Measurements from ENCODE around the gene TMEM9.

DNA sequence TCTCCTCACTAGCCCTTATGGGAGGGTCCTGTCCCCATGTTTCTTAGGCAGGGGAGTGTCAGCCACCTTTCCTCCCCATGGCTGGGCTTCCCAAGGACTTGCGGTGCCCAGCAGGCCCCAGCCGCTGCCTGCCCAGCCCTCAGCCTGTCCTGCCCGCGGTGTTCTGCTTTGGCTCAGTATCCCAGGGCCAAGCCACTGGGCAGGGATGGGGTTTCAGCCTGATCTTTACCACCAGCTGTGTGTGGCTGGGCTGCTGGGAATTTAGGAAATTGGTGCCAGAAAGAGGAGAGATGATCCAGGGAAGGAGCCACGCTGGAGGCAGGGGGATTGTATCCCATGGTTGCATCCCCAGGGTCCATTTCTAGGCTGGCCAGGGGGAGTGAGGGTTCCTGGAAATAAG is 29.5 kb upstream of the TMEM9 start:
- TF ChIP-seq, protein P1, sequence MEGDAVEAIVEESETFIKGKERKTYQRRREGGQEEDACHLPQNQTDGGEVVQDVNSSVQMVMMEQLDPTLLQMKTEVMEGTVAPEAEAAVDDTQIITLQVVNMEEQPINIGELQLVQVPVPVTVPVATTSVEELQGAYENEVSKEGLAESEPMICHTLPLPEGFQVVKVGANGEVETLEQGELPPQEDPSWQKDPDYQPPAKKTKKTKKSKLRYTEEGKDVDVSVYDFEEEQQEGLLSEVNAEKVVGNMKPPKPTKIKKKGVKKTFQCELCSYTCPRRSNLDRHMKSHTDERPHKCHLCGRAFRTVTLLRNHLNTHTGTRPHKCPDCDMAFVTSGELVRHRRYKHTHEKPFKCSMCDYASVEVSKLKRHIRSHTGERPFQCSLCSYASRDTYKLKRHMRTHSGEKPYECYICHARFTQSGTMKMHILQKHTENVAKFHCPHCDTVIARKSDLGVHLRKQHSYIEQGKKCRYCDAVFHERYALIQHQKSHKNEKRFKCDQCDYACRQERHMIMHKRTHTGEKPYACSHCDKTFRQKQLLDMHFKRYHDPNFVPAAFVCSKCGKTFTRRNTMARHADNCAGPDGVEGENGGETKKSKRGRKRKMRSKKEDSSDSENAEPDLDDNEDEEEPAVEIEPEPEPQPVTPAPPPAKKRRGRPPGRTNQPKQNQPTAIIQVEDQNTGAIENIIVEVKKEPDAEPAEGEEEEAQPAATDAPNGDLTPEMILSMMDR (IDR thresholded peaks at IDR 0.05; ENCODE audit: extremely low read depth in 1 of 2, insufficient read depth in 1 of 2, low read depth in 1 of 2, low read length in 2 of 2), result no peak
- TF ChIP-seq, protein P2, sequence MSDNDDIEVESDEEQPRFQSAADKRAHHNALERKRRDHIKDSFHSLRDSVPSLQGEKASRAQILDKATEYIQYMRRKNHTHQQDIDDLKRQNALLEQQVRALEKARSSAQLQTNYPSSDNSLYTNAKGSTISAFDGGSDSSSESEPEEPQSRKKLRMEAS (IDR thresholded peaks at IDR 0.05; ENCODE audit: insufficient read depth, insufficient read length), result no peak
- no peak for TF ChIP-seq POLR2A (IDR thresholded peaks at IDR 0.05; ENCODE audit: low read depth, low read length)
- no peak for TF ChIP-seq EZH2 (IDR thresholded peaks at IDR 0.05; ENCODE audit: borderline replicate concordance, low read depth, low read length, severe bottlenecking)
